H1 (cell line): ENCODE measurements around the gene MAN2A1. TPM values are rescaled to one million over a fixed set of nuclear protein-coding genes. Genes with fewer than 3 reads are reported as not detected.

ENCODE experiments used
- CBX5 ChIP-seq: fragments of 300-800, 300-1000 bp; sonication (generic); IDR thresholded peaks from 2 replicates; pipeline ENCODE4 v1.7.1; 2016; ENCODE audit warnings: antibody characterized with exemption, low read length, low read depth
- FOSL1 ChIP-seq: IDR thresholded peaks from 2 replicates; pipeline ENCODE4 v1.6.1; 2011; ENCODE audit warnings: mild to moderate bottlenecking, low read depth, low read length, moderate library complexity; ENCODE audit not compliant: insufficient read depth
- SP2 ChIP-seq: IDR thresholded peaks from 2 replicates; pipeline ENCODE4 v1.6.1; 2012; ENCODE audit warnings: mild to moderate bottlenecking, low read length, inconsistent platforms
- polyA plus RNA-seq, 7 experiments: library from polyadenylated mRNA; depleted of rRNA in 3 of 7; stranded (reverse) in 5 of 7; unstranded in 2 of 7; fragments of >200 nt in 5 of 7; fragments of 200-250 nt in 2 of 7; gene quantifications; 1 replicate in 5 of 7; 2 replicates in 1 of 7; 4 replicates in 1 of 7; pipeline versions ENCODE4 v1.2.1 to v1.2.3, GENCODE V29; 2011 to 2013; ENCODE audit warnings: missing spikeins in 2 of 7, mixed read lengths in 2 of 7
- total RNA-seq: library from RNA; stranded (reverse); fragmentation: NEBNext Ultra II Directional; extraction: Animal tissue kit (Norgen Biotek cat#: 25700); gene quantifications from 2 replicates; pipeline ENCODE4 v1.2.1, GENCODE V29; 2021

MAN2A1 gene
- total and polyA plus RNA-seq, 2 of the 8 experiments (the other 6 are each of a cell fraction or from before 2014, with no cell fraction given), result 29.1 to 102 TPM

GRCh38 chr5:109829331-109829730 is 139.6 kb downstream of the MAN2A1 start (continued):
- TF ChIP-seq SP2, result no peak
- no peak for TF ChIP-seq FOSL1
- no peak for TF ChIP-seq CBX5
